ENCODE data around the gene PRSS38.

The PRSS38 gene

GRCh38 chr1:227779021-227779441 lies 36.4 kb upstream of the PRSS38 start:
- DNase-seq (ENCODE audit: low read depth, low spot score): no peak

- DNase-seq (ENCODE audit: low read depth, low spot score): no peak
These were observed 35.8 kb upstream of the PRSS38 start for GRCh38 chr1:227779685-227780084.

GRCh38 chr1:227780101-227781044 lies 35.1 kb upstream of the PRSS38 start:
- no peak for DNase-seq (ENCODE audit: low read depth, low spot score)

GRCh38 chr1:227781314-227781930 lies 34.1 kb upstream of the PRSS38 start:
- DNase-seq (ENCODE audit: low read depth, low spot score): no peak

GRCh38 chr1:227782226-227782625 lies 33.2 kb upstream of the PRSS38 start:
- DNase-seq (ENCODE audit: low read depth, low spot score): no peak

- no peak for DNase-seq (ENCODE audit: low read depth, low spot score)
These were observed 30.2 kb upstream of the PRSS38 start for GRCh38 chr1:227785094-227785804.

- DNase-seq (ENCODE audit: low read depth, low spot score): no peak
These were observed 29.4 kb upstream of the PRSS38 start for GRCh38 chr1:227785805-227786671.

- peak; percentile 36 for DNase-seq (ENCODE audit: low read depth, low spot score)
These were observed 28.6 kb upstream of the PRSS38 start for GRCh38 chr1:227786673-227787512.

- peak; percentile 97 for DNase-seq (ENCODE audit: low read depth, low spot score)
These were observed 27.8 kb upstream of the PRSS38 start for GRCh38 chr1:227787513-227788270.

GRCh38 chr1:227788271-227789083 lies 27.0 kb upstream of the PRSS38 start:
- DNase-seq (ENCODE audit: low read depth, low spot score): peak; percentile 83

GRCh38 chr1:227789084-227790033 lies 26.1 kb upstream of the PRSS38 start:
- DNase-seq (ENCODE audit: low read depth, low spot score): peak; percentile 40

GRCh38 chr1:227790034-227790400 lies 25.5 kb upstream of the PRSS38 start:
- DNase-seq (ENCODE audit: low read depth, low spot score): no peak

GRCh38 chr1:227790868-227791267 lies 24.6 kb upstream of the PRSS38 start:
- DNase-seq (ENCODE audit: low read depth, low spot score): no peak

GRCh38 chr1:227791425-227792143 lies 23.9 kb upstream of the PRSS38 start:
- DNase-seq (ENCODE audit: low read depth, low spot score): no peak

GRCh38 chr1:227792216-227793078 lies 23.0 kb upstream of the PRSS38 start:
- no peak for DNase-seq (ENCODE audit: low read depth, low spot score)

Measured in astrocyte of the hippocampus (primary cell).